GM12874 (cell line): Measurements from ENCODE around the gene NUDT1.

Source experiments
- CTCF ChIP-seq: IDR thresholded peaks from 2 replicates; pipeline ENCODE4 v1.5.1; 2011; ENCODE audit warnings: low read depth, mild to moderate bottlenecking, control low read depth, low read length, moderate library complexity; ENCODE audit not compliant: insufficient read depth

Gene NUDT1

GRCh38 chr7:2253021-2253420 lies 11.0 kb downstream of the NUDT1 start:
- no peak for TF ChIP-seq CTCF

- no peak for TF ChIP-seq CTCF
Measured at GRCh38 chr7:2253525-2254244, 11.7 kb downstream of the NUDT1 start.

GRCh38 chr7:2254429-2255144 lies 12.6 kb downstream of the NUDT1 start:
- TF ChIP-seq CTCF: no peak

- TF ChIP-seq CTCF: no peak
Measured at GRCh38 chr7:2255145-2256139, 13.4 kb downstream of the NUDT1 start.

- no peak for TF ChIP-seq CTCF
Measured at GRCh38 chr7:2256306-2257045, 14.4 kb downstream of the NUDT1 start.

GRCh38 chr7:2257046-2257551 lies 15.1 kb downstream of the NUDT1 start:
- TF ChIP-seq CTCF: no peak
